H1 (cell line): ENCODE data around the gene VPS37C. TPM values are rescaled to one million over a fixed set of nuclear protein-coding genes. Genes with fewer than 3 reads are reported as not detected.

ENCODE experiments used
- BCL11A ChIP-seq, 2 experiments: IDR thresholded peaks; one replicate each; pipeline ENCODE4 v1.6.1; 2011; ENCODE audit warnings: low read depth in 2 of 2, low read length in 2 of 2, mild to moderate bottlenecking in 2 of 2
- CBX5 ChIP-seq: fragments of 300-800, 300-1000 bp; sonication (generic); IDR thresholded peaks from 2 replicates; pipeline ENCODE4 v1.7.1; 2016; ENCODE audit warnings: antibody characterized with exemption, low read length, low read depth
- CHD7 ChIP-seq: fragments of 300-600 bp; sonication (generic); IDR thresholded peaks from 2 replicates; pipeline ENCODE4 v1.7.1; 2012; ENCODE audit warnings: low read length, moderate library complexity, mild to moderate bottlenecking, inconsistent platforms; ENCODE audit not compliant: insufficient replicate concordance
- EGR1 ChIP-seq: IDR thresholded peaks from 2 replicates; pipeline ENCODE4 v1.6.1; 2011; ENCODE audit warnings: low read depth, low read length, borderline replicate concordance
- MAX ChIP-seq: IDR thresholded peaks from 2 replicates; pipeline ENCODE4 v1.6.1; 2012; ENCODE audit warnings: inconsistent platforms
- SRF ChIP-seq: IDR thresholded peaks from 2 replicates; pipeline ENCODE4 v1.6.1; 2011; ENCODE audit warnings: mild to moderate bottlenecking, low read depth, low read length, moderate library complexity
- TBP ChIP-seq: IDR thresholded peaks from 2 replicates; pipeline ENCODE4 v1.6.1; 2011; ENCODE audit warnings: low read depth, low read length, improper control_type of control experiment
- polyA plus RNA-seq, 7 experiments: library from polyadenylated mRNA; depleted of rRNA in 3 of 7; stranded (reverse) in 5 of 7; unstranded in 2 of 7; fragments of >200 nt in 5 of 7; fragments of 200-250 nt in 2 of 7; gene quantifications; 1 replicate in 5 of 7; 2 replicates in 1 of 7; 4 replicates in 1 of 7; pipeline versions ENCODE4 v1.2.1 to v1.2.3, GENCODE V29; 2011 to 2013; ENCODE audit warnings: missing spikeins in 2 of 7, mixed read lengths in 2 of 7
- total RNA-seq: library from RNA; stranded (reverse); fragmentation: NEBNext Ultra II Directional; extraction: Animal tissue kit (Norgen Biotek cat#: 25700); gene quantifications from 2 replicates; pipeline ENCODE4 v1.2.1, GENCODE V29; 2021

Gene VPS37C
- total and polyA plus RNA-seq, 2 of the 8 experiments (the other 6 are each of a cell fraction or from before 2014, with no cell fraction given), result 12.9 to 21.0 TPM

- TF ChIP-seq CHD7 (no peak), BCL11A (IDR thresholded peaks at IDR 0.05; ENCODE audit: low read depth in 2 of 2, low read length in 2 of 2) (no peak), MAX (no peak), SRF (no peak), EGR1 (no peak), CBX5 (no peak), TBP (no peak)
- TF ChIP-seq, all 59 proteins: peak for 0
These were observed 40.2 kb upstream of the VPS37C start (continued) for GRCh38 chr11:61201476-61201875.
